ENCODE results near the gene TTC7B.

- TF ChIP-seq CTCF (IDR thresholded peaks at IDR 0.05; ENCODE audit: insufficient read depth, low read length, poor library complexity, severe bottlenecking), result no peak
- TF ChIP-seq EZH2phosphoT487 (conservative IDR thresholded peaks at IDR 0.05; ENCODE audit: low read length), result no peak
Observed at GRCh38 chr14:90692826-90693225, 123.4 kb downstream of the TTC7B start.

All from SU-DHL-6 (cell line).